GM10266 (cell line): Measurements from ENCODE around the gene NCKAP5L.
A peak's percentile ranks its signal among the peaks of the same experiment; 100 is the strongest.

ENCODE experiments used
- DNase-seq: peaks from one replicate; pipeline ENCODE4 v3.0.0; 2012; ENCODE audit errors: extremely low spot score
- CTCF ChIP-seq: IDR thresholded peaks from 2 replicates; pipeline ENCODE4 v1.5.1; 2012; ENCODE audit warnings: mild to moderate bottlenecking, low read depth; ENCODE audit not compliant: control insufficient read depth, insufficient read depth; ENCODE audit errors: missing control alignments

NCKAP5L gene

GRCh38 chr12:49868449-49868848 lies 40.2 kb upstream of the NCKAP5L start:
- no peak for TF ChIP-seq CTCF
- DNase-seq = no peak

GRCh38 chr12:49867570-49868341 lies 39.5 kb upstream of the NCKAP5L start:
- no peak for DNase-seq
- no peak for TF ChIP-seq CTCF

- DNase-seq = peak; percentile 93
- TF ChIP-seq CTCF = peak; percentile 97
These were observed 38.8 kb upstream of the NCKAP5L start for GRCh38 chr12:49866859-49867569.

GRCh38 chr12:49865782-49866135 lies 37.5 kb upstream of the NCKAP5L start:
- DNase-seq = no peak
- TF ChIP-seq CTCF = no peak

- no peak for TF ChIP-seq CTCF
- no peak for DNase-seq
These were observed 37.0 kb upstream of the NCKAP5L start for GRCh38 chr12:49865109-49865781.

- DNase-seq = no peak
These were observed 36.5 kb upstream of the NCKAP5L start for GRCh38 chr12:49864798-49865090.

More at GRCh38 chr12:49864798-49865090, 36.5 kb upstream of the NCKAP5L start:
- no peak for TF ChIP-seq CTCF
